Endothelial cell (in vitro differentiated cells): ENCODE measurements around the gene SYTL5. TPM values are rescaled to one million over a fixed set of nuclear protein-coding genes. Genes with fewer than 3 reads are reported as not detected.
"Not testable (repeated sequence)": the region's sequence is repeated elsewhere in the genome, so short reads cannot be mapped to it uniquely, and the experiment has no call there.

Experiments
- DNase-seq: peaks from one replicate; pipeline ENCODE4 v3.0.0; 2021; ENCODE audit warnings: low spot score
- H3K27ac Mint-ChIP-seq: one replicate; pipeline ENCODE4 v1.8.0; 2021; ENCODE audit warnings: mixed read lengths, inconsistent platforms; ENCODE audit not compliant: unreplicated experiment
- H3K27me3 Mint-ChIP-seq: one replicate; pipeline ENCODE4 v1.8.0; 2021; ENCODE audit warnings: mild to moderate bottlenecking, moderate library complexity, mixed read lengths, inconsistent platforms; ENCODE audit not compliant: unreplicated experiment
- H3K36me3 Mint-ChIP-seq: one replicate; pipeline ENCODE4 v1.8.0; 2021; ENCODE audit warnings: mild to moderate bottlenecking, low read depth, mixed read lengths, inconsistent platforms; ENCODE audit not compliant: unreplicated experiment
- H3K4me1 Mint-ChIP-seq: one replicate; pipeline ENCODE4 v1.8.0; 2021; ENCODE audit warnings: mild to moderate bottlenecking, mixed read lengths, inconsistent platforms; ENCODE audit not compliant: unreplicated experiment
- H3K4me3 Mint-ChIP-seq: one replicate; pipeline ENCODE4 v1.8.0; 2021; ENCODE audit warnings: mild to moderate bottlenecking, mixed read lengths, inconsistent platforms; ENCODE audit not compliant: unreplicated experiment
- H3K9me3 Mint-ChIP-seq: one replicate; pipeline ENCODE4 v1.8.0; 2021; ENCODE audit warnings: mixed read lengths, inconsistent platforms; ENCODE audit not compliant: unreplicated experiment
- CTCF ChIP-seq: fragments of 200-600 bp; sonication (generic); IDR thresholded peaks from one replicate; pipeline ENCODE4 v1.5.0; 2021; ENCODE audit warnings: antibody characterized with exemption; ENCODE audit not compliant: unreplicated experiment
- total RNA-seq: library from RNA; stranded (reverse); fragmentation: NEBNext Ultra II Directional; extraction: Animal tissue kit (Norgen Biotek cat#: 25700); gene quantifications from one replicate; pipeline ENCODE4 v1.2.1, GENCODE V29; 2021; ENCODE audit not compliant: unreplicated experiment

The SYTL5 gene
- total RNA-seq, 1 donor from 2014 or later, result not detected

- H3K27ac Mint-ChIP-seq, result no peak overlapping the region
- H3K36me3 Mint-ChIP-seq, result no peaks in the 10 kb centered on the region
- no peak for DNase-seq
- peaks cover 13% of the 10 kb centered on the region for H3K4me1 Mint-ChIP-seq
- no peaks in the 10 kb centered on the region for H3K9me3 Mint-ChIP-seq
- no peak overlapping the region for H3K4me3 Mint-ChIP-seq
- no peak for TF ChIP-seq CTCF
- no peaks in the 10 kb centered on the region for H3K27me3 Mint-ChIP-seq
These were observed 30.9 kb upstream of the SYTL5 start for GRCh38 chrX:37975421-37975820.

GRCh38 chrX:37976153-37976552, 30.2 kb upstream of the SYTL5 start:
- no peaks in the 10 kb centered on the region for H3K27me3 Mint-ChIP-seq
- DNase-seq, result no peak

DNA sequence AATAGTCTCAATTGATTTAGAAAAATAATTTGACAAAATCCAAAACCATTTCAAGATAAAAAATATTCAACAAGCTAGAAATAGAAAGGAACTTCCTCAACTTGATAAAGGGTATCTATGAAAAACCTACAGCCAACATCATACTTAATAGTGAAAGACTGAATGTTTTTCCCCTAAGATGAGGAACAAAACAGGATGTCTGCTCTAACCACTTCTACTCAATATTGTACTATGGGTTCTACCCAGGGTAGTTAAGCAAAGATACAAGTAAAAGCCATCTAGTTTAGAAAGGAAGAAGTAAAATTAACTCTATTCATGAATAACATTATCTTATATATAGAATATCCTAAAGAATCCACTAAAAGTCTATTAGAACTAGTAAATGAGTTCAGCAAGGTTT, 21.5 kb upstream of the SYTL5 start:
- Mint-ChIP-seq H3K4me1 (peaks cover 11% of the 10 kb centered on the region), H3K27ac (no peak overlapping the region), H3K27me3 (no peaks in the 10 kb centered on the region), H3K4me3 (no peak overlapping the region), H3K9me3 (no peaks in the 10 kb centered on the region), H3K36me3 (no peaks in the 10 kb centered on the region)
- no peak for DNase-seq
- TF ChIP-seq CTCF, result no peak

More at GRCh38 chrX:37976153-37976552, 30.2 kb upstream of the SYTL5 start:
- no peak overlapping the region for H3K27ac Mint-ChIP-seq
- H3K9me3 Mint-ChIP-seq, result no peaks in the 10 kb centered on the region
- no peak overlapping the region for H3K4me3 Mint-ChIP-seq
- no peak for TF ChIP-seq CTCF
- no peaks in the 10 kb centered on the region for H3K36me3 Mint-ChIP-seq
- H3K4me1 Mint-ChIP-seq, result peaks cover 13% of the 10 kb centered on the region

DNA sequence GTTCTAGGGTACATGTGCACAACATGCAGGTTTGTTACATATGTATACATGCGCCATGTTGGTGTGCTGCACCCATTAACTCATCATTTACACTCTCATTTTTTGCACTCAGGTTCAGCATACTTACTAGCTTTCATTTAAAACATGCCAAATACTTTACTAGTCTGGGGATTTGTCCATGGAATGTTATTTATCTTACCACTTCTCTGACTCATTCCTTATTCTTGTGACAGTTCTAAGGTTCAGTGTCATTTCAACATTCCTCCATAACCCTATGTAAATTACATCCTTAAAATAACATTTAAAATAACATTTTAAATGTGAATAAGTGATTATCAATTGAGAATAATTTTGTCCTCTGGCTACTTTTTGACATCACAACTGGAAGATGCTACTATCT, 19.5 kb upstream of the SYTL5 start:
- no peak for DNase-seq
- H3K27me3 Mint-ChIP-seq, result no peaks in the 10 kb centered on the region
- no peaks in the 10 kb centered on the region for H3K9me3 Mint-ChIP-seq
- no peak overlapping the region for H3K4me3 Mint-ChIP-seq
- H3K4me1 Mint-ChIP-seq, result peaks cover 21% of the 10 kb centered on the region
- H3K36me3 Mint-ChIP-seq, result no peaks in the 10 kb centered on the region
- TF ChIP-seq CTCF, result no peak
- H3K27ac Mint-ChIP-seq, result no peak overlapping the region

DNA sequence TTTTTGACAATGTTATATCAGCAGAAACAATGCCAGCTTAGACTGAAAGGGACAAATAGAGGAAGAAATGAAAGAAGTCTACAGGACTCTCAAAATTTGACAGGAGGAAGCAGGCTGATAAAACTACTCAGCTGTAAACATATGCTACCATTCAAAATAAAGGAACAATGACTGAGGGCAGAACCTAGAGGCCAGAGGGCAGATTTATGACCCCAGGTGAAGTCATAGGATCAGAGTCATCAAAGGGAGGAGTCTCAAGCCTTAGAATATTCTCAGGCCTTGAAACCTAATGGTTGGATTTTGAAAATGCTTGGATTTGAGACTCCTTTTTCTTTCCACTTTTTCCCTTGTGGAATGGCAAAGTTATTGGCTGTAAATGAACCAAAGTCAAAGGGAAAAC, 17.0 kb upstream of the SYTL5 start:
- no peak for TF ChIP-seq CTCF
- Mint-ChIP-seq H3K36me3 (no peaks in the 10 kb centered on the region), H3K9me3 (no peaks in the 10 kb centered on the region), H3K4me1 (peaks cover 21% of the 10 kb centered on the region), H3K27me3 (no peaks in the 10 kb centered on the region), H3K27ac (peak overlapping the region; percentile 80), H3K4me3 (no peak overlapping the region)
- DNase-seq, result no peak

DNA sequence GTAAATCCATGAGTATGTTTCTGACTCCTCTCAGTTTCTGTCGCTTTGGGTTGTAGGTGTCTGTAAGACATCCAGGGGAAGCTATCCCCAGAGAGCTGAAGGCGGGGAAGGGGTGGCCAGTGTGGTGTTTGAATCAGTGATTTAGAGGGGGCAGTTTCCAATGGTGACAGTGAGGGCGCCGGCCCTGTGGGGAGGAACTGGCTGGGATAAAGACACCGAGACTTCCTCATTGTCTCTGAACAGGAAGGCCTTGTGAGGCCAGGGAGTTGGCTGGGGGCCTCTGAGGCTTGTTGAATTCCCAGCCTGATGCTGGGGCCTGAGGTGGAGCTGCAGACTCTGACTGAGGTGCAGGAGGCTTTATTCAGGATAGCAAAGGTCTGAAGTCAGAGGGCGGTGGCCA, 15.1 kb upstream of the SYTL5 start:
- peak overlapping the region; percentile 74 for H3K27ac Mint-ChIP-seq
- not testable (repeated sequence) for H3K36me3 Mint-ChIP-seq, H3K4me3 Mint-ChIP-seq, H3K27me3 Mint-ChIP-seq, DNase-seq, H3K9me3 Mint-ChIP-seq
- H3K4me1 Mint-ChIP-seq, result peaks cover 21% of the 10 kb centered on the region
